GM18858 (cell line): ENCODE measurements around the gene PTGFRN.
"Not testable (repeated sequence)": the region's sequence is repeated elsewhere in the genome, so short reads cannot be mapped to it uniquely, and the experiment has no call there.

Experiments used
- ATAC-seq: cut with Tn5 transposase; IDR thresholded peaks from one replicate; pipeline ENCODE4 v1.9.1; 2021; ENCODE audit not compliant: unreplicated experiment

The PTGFRN gene

DNA sequence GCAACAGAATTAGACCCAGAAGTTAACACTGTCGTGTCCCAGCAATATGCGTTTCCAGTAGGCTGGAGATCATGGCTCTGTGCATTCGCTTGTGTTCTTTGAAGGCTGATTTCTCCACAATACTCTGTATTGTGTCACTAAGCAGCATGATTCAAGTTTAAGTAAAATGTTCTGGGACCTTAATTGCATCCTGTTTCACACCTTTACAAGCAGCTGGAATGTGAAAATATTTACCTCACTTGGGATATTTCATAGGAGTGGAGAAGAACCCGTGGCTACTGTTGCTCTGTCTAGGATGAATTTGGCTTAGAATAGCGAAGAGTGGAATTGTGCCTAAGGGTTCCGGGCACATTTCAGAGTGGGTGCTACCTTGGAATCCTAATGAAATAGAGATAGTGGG, 6.3 kb downstream of the PTGFRN start:
- ATAC-seq, result no peak

- ATAC-seq, result no peak
Measured at GRCh38 chr1:116916533-116917445, 7.1 kb downstream of the PTGFRN start.

DNA sequence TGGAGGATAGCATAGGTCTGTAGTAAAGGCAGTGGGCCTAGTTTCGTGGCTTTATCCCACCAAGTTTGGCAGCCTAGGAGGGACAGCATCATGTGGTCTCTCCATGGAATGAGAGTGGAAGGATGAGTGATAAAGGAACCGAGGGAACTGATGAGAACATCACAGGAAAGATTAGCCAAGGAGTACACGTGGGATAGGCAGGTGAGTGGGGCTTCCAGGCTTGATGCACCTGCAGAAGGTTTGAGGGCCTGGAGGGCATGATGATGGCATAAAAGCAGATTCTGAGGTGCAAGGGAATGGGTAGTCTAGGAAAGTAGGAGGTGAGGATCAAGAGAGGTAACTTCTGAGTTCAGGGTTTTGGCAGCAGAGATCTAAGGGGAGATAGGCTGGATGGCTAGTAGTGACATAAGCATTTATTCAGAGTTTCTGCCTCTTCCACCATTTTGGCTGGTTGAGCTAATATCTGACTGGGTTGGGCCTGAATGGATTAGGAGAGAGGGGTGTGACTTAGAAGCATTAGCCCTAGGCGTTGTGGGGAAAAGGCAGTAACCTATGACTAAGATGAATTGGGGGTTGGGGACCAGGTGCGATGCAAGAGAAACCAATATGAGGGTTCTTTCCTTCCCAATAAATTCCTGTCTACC, 9.1 kb downstream of the PTGFRN start:
- no peak for ATAC-seq

- no peak for ATAC-seq
Measured at GRCh38 chr1:116919802-116920201, 10.1 kb downstream of the PTGFRN start.

- no peak for ATAC-seq
Measured at GRCh38 chr1:116920211-116920610, 10.5 kb downstream of the PTGFRN start.

GRCh38 chr1:116921301-116921885, 11.7 kb downstream of the PTGFRN start:
- no peak for ATAC-seq

DNA sequence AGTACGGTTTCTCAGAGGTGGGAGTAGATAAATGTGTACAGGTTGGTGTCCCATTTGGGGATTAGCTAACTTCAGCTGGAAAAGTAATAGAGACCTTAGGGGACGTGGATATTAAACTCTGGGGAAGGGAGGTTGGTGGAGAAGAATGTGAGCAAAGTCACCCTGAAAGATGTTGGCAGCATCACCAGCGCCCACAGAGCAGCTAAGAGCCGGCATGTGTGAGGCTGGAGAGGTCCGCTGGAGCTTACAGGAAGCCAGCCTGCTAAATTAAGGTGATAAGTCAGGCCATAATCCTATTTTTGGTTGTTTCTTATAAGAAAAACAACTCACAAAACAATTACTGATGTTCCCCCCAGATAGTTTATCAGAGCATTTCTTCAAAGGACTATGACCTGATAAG, 12.2 kb downstream of the PTGFRN start:
- ATAC-seq, result no peak

DNA sequence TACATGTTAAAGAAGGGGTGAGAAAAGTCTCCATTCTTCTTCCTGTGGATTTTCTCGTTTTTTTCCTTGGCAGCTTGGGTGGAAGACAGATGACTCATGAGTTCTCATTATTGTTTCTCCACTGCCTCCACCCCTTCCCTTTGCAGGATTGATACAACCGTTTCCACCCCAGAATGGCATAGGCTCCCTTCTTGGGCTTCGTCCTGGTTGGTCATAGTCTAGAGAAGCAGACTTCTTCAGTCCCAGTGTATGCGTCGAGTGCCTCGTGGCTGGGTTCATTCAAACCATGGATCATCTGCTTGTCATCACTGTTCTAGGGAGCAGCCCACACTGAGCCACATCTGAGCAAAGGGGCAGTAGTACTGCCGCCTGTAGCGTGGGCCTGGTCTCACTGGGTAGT, 13.7 kb downstream of the PTGFRN start:
- no peak for ATAC-seq

DNA sequence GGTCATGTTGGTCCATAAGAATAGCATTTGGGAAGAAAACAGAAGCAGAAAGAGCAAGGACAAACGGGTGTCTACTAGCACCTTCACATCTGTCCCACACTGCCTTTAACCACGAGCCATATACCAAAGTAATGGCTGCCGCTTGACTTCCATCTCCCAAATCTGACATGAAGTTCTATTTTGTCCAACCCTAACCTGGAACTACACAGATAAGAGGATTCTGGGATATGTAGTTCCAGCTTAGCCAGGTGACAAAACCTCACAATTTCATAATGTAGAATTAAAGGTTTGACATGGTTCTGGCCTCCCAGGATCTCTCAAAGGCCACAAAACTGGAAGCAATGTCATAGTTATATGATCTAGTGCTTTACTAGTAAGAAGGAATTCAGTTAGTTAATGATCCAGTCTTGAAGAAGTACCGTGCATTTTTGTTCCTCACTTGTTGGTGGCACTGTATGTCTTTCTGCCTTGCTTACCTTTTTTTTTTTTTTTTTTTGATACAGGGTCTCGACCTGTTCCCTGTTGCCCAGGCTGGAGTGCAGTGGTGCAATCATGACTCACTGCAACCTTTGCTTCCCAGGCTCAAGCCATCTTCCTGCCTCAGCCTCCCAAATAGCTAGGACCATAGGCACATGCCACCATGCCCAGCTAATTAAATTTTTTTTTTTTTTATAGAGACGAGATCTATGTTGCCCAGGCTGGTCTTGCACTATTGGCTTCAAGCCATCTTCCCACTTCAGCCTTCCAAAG, 17.5 kb downstream of the PTGFRN start:
- no peak for ATAC-seq

DNA sequence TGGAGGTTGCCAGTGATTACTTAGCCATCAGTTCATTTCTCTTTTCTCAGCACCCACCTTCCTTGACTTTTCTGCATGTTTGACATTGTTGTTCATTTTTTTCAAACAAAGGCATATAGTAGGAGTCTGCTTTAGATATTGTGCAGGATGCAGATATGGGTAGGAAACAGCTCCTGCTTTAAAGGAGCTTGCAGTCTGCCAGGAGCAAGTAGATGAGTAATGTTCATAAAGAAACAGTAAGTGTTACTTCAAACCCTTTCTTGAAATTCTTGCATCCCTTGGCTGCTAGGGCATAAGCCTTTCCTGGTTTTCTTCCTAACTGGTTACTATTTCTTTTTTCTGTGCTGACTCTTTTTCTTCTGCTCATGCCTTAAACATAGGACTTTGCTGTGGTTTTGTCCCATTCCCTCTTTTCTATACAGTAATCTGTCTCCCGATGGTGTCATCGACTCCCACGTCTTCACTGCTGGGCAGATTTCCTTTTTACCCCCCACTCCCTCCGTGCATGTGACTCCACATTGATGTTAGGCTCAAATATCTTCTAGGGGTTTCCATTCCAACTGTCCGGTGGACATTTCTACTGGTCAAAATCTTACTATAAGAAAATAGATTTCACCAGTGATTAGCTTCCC, 20.4 kb downstream of the PTGFRN start:
- no peak for ATAC-seq

DNA sequence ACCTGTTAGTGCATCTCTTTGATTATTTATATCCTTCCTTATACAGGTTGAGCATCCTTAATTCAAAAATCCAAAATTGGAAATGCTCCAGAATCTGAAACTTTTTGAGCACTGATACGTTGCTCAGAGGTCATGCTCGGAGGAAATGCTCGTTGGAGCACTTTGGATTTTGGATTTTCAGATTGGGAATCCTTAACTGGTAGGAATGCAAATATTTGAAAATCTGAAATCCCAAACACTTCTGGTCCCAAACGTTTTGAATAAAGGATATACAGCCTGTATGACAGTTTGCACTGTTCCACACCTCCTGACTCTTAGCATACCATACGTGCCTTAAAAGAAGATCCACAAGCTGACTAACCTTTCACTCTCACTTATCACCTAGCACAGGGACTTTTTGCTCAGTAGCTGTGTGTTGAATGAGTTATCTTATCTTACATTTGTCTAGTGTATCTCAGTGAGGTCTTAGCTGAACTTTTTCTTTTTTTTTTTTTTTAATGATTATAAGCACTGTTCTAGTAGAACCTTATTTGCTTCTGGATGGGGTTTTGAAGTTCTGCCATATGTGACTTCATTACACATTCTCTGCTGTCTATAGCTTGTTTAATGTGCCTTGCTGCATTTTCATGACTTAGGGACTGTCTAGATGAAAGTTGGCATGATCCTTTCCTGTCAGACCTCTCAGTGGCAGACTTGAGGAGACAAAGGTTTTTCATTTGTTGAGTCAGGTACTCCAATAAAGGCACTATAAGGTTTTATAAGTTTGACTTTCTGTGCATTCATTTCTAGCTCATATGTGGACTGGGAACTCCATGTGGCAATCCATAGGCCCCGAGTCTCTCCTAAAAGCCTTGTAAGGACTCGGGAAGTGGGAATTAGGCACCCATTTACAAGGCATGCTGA, 21.6 kb downstream of the PTGFRN start:
- ATAC-seq, result no peak

GRCh38 chr1:116933606-116934515, 24.1 kb downstream of the PTGFRN start:
- no peak for ATAC-seq

DNA sequence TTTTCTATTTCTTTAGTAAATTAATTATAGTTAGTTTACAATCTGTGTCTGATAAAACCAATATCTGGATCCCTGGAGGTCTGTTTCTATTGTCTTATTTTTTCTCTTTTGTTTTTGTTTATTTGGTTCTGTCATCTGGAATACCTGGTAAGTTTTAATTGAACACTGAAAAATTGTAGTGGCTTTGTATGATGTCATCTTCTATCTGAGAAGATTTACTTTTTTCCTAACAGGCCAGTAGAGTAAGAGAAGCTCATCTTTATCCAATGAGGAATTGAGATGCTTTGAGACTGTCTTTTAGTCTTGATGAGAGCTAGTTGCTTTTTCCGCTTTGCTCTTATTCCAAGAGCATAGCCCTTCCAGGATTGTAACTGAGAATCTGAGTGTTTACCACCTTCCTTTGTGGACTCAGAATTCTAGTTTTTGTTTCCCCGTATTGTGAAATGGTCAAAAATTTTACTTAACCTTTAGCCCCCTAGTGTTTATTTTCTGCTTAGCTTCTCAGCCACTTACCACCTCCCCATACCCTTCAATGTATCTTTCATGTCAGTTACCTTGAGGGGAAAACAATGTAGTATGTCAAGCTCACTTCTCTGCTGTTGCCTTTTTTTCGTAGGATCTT, 25.0 kb downstream of the PTGFRN start:
- ATAC-seq, result no peak

GRCh38 chr1:116938216-116938615, 28.5 kb downstream of the PTGFRN start:
- no peak for ATAC-seq

DNA sequence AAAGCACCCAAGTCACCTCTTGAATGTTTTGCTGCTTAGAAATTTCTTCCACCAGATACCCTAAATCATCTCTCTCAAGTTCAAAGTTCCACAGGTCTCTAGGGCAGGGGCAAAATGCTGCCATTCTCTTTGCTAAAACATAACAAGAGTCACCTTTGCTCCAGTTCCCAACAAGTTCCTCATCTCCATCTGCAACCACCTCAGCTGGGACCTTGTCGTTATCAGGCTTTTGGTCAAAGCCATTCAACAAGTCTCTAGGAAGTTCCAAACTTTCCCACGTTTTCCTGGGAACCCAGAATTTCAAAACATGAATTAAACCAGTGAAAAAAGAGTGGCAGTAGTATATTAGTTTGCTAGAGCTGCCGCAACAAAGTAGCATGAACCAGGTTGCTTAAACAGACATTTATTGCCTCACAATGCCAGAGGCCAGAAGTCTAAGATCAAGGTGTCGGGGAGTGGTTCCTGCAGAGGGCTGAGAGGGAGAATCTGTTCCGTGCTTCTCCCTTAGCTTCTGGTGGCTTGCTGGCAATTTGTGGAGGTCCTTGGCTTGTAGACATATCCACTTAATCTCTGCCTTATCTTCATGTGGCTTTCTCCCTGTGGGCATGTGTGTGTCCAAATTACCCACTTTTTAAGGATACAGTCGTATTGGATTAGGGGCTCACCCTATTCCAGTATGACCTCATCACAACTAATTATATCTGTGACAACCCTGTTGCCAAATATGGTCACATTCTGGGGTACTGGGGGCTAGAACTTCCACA, 30.2 kb downstream of the PTGFRN start:
- not testable (repeated sequence) for ATAC-seq

DNA sequence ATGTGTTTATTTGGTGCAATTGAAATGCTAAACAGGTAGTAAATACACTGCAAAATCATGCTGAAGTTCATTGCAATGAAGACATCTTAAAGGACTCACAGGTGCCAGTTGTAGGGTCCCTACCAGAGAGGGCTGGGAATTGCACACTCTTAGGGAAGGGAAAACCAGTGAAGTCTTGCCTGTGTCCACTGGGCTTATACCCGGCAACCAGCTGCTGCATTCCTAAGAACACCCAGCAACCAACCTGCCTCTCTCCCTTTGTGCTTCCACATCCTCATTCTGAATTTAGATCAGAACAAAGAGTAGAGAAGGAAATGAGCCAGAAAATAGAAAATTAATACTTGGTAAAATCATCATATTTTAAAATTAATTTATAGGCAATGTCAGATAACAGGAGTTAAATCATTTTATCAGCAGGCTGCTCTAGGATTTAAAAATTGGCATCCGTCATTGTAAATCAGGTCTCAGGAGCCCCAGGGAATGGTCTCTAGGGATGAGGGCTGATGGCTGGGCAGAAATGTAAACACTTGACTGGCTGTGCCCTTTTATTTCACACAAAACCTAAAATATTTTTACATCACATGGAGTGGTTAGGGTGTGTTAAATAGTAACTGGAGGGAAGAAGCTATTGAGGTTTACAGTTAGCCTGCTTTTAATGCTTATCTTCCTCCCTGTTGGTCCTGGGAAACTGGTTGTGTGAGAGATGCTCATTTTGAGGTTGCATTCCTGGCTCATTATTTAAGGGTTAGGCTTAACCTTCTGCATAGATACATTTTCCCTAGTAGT, 31.3 kb downstream of the PTGFRN start:
- no peak for ATAC-seq

DNA sequence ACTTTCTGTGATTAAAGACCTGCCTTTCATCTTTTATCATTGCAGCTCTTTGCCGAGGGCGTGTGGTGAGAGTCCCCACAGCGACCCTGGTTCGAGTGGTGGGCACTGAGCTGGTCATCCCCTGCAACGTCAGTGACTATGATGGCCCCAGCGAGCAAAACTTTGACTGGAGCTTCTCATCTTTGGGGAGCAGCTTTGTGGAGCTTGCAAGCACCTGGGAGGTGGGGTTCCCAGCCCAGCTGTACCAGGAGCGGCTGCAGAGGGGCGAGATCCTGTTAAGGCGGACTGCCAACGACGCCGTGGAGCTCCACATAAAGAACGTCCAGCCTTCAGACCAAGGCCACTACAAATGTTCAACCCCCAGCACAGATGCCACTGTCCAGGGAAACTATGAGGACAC, 32.0 kb downstream of the PTGFRN start:
- ATAC-seq, result no peak
